Lower lobe of right lung (tissue), 2 donors: ENCODE results near the gene OSBPL8. TPM values are rescaled to one million over a fixed set of nuclear protein-coding genes. Genes with fewer than 3 reads are reported as not detected.
A peak's percentile ranks its signal among the peaks of the same experiment; 100 is the strongest.

Source experiments
- ATAC-seq, 2 donors: fragments of 200-7000 bp; cut with Tn5 transposase; one replicate each; pipeline ENCODE4 v1.9.1; 2020 to 2022; ENCODE audit warnings: mild to moderate bottlenecking in 2 of 2, moderate library complexity in 2 of 2
- DNase-seq: peaks from one replicate; pipeline ENCODE4 v3.0.0-alpha.2; 2020
- H3K27ac ChIP-seq: fragments of 200-600 bp; one replicate; pipeline ENCODE4 v1.8.0; 2022
- H3K27me3 ChIP-seq: fragments of 200-600 bp; one replicate; pipeline ENCODE4 v1.8.0; 2022; ENCODE audit warnings: low read depth
- H3K36me3 ChIP-seq: fragments of 200-600 bp; one replicate; pipeline ENCODE4 v1.8.0; 2022; ENCODE audit warnings: mild to moderate bottlenecking
- H3K4me1 ChIP-seq: fragments of 200-600 bp; one replicate; pipeline ENCODE4 v1.8.0; 2022
- H3K4me3 ChIP-seq: fragments of 200-600 bp; one replicate; pipeline ENCODE4 v1.8.0; 2022; ENCODE audit warnings: mild to moderate bottlenecking
- H3K9me3 ChIP-seq: fragments of 200-600 bp; one replicate; pipeline ENCODE4 v1.8.0; 2022
- intact Hi-C: fragments of 100-400 bp; cut with DNase I; formaldehyde crosslinking; loops from one replicate; pipeline ENCODE4 v1.11.0; 2022
- total RNA-seq: library from RNA; stranded (reverse); fragmentation: NEBNext Ultra II Directional; extraction: Animal tissue kit (Norgen Biotek cat#: 25700); gene quantifications from one replicate; pipeline ENCODE4 v1.2.1, GENCODE V29; 2021
- TF ChIP-seq, protein P1 (sequence below): fragments of 200-600 bp; IDR thresholded peaks from one replicate; pipeline ENCODE4 v1.8.0; 2022; ENCODE audit warnings: antibody characterized with exemption, mild to moderate bottlenecking
- donor health status: DM: no; HTN: yes; CAD: no; lungs with severe emphysema.

OSBPL8 gene
- total RNA-seq, 1 donor from 2014 or later = 82.7 TPM

DNA sequence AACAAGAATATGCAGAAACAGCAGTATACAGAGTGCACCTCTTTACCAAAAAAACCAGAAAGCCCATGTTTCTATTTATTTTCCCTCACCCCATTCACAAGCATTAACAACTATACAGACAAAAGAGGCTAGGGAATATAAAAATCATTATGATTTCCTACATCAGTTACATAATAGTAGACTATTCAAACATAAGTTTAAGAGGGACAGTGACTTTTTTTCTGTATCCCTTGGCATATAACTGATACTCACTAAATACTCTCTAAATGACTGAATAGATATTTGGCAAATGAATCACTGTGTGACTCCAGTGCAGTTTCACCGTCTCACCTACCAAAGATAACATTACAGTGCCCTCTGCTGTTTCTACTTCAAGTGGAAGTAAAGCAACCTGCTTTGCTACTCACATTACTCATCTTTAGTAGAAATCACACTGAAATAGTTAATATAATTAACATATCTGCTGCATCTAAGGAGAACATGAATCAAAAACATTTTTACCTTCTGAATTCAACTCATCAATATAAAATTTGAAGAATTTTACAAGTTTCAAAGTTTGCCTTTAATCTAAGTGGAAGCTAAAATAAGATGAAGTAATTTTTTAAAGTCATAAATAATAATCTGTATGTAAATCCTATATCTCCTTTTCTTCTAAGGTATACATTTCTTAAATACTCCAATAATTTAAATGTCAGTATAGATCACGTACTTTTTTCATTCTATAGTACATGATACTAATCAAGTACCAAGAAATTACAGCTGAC lies 103.8 kb downstream of the OSBPL8 start:
- Histone ChIP-seq H3K27me3 (no peaks in the 10 kb centered on the region), H3K4me1 (peaks cover 2% of the 10 kb centered on the region), H3K36me3 (no peaks in the 10 kb centered on the region), H3K4me3 (no peak overlapping the region), H3K27ac (no peak overlapping the region), H3K9me3 (no peaks in the 10 kb centered on the region)
- TF ChIP-seq, protein P1, sequence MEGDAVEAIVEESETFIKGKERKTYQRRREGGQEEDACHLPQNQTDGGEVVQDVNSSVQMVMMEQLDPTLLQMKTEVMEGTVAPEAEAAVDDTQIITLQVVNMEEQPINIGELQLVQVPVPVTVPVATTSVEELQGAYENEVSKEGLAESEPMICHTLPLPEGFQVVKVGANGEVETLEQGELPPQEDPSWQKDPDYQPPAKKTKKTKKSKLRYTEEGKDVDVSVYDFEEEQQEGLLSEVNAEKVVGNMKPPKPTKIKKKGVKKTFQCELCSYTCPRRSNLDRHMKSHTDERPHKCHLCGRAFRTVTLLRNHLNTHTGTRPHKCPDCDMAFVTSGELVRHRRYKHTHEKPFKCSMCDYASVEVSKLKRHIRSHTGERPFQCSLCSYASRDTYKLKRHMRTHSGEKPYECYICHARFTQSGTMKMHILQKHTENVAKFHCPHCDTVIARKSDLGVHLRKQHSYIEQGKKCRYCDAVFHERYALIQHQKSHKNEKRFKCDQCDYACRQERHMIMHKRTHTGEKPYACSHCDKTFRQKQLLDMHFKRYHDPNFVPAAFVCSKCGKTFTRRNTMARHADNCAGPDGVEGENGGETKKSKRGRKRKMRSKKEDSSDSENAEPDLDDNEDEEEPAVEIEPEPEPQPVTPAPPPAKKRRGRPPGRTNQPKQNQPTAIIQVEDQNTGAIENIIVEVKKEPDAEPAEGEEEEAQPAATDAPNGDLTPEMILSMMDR = peak; percentile 51
- DNase-seq (no peak), ATAC-seq (peak; percentile 67 to 89)
- intact Hi-C loops = no loop called here

DNA sequence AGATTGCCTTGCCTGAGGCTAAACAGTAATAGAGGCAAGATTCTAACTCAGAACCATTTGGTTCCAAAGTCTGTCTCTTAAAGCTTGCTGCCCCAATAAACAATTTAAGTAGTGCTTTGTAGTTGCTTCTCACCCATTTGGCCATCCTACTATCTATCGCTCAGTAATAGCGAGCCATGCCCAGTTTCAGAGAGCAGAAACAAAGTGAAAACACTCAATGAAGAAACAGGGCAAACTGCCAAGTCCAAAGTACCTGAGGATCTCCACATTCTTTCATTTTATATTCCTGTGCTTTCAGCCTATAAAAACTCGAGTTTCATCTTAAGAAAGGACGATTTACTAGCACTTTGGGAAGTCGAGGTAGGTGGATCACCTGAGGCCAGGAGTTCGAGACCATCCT lies 108.0 kb downstream of the OSBPL8 start:
- TF ChIP-seq, protein P1 = no peak
- H3K36me3 ChIP-seq = peaks cover 3% of the 10 kb centered on the region
- no peak overlapping the region for H3K4me3 ChIP-seq
- intact Hi-C loops = no loop called here
- ATAC-seq = no peak
- H3K27ac ChIP-seq = no peak overlapping the region
- DNase-seq = no peak
- H3K9me3 ChIP-seq = no peaks in the 10 kb centered on the region
- H3K4me1 ChIP-seq = peaks cover 6% of the 10 kb centered on the region
- no peaks in the 10 kb centered on the region for H3K27me3 ChIP-seq

DNA sequence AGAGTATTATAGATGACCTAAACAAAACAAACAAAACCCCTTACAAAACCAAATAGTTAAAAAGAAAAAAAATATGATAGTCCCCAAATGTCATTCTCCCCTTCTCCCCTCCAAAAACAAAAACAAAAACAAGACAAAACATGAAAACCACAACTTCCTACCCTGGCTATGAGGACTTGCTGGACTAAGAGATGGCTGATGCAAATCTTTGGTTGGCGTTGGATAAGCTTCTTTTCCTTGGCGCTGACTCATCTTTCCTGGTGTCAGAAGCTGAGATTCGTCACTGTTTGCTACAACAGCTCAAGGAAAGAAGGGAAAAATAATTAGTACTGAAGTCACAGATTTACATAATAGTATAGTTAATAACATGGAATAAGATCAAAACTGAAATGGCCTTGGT lies 108.9 kb downstream of the OSBPL8 start:
- ATAC-seq (no peak), DNase-seq (no peak)
- Histone ChIP-seq H3K36me3 (peaks cover 3% of the 10 kb centered on the region), H3K9me3 (no peaks in the 10 kb centered on the region), H3K4me3 (no peak overlapping the region), H3K4me1 (peaks cover 6% of the 10 kb centered on the region), H3K27ac (no peak overlapping the region), H3K27me3 (no peaks in the 10 kb centered on the region)
- TF ChIP-seq, protein P1 = no peak
- intact Hi-C loops = no loop called here

DNA sequence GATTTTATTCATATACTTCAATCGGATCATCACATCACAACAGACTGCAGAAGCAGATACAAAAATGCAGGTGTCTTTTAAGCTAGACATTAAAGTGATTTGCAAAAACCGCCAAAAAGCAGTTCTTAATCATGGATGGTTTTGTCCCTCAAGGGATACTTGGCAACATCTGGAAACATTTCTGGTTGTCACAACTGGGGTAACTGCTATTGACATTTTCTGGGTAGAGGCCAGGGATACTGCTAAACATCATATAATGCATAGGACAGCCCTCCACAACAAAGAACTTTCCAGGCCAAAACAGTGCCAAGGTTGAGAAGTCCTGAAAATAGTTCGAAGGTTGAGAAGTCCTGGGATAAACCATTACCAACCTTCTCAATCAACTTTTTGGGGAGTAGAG lies 109.6 kb downstream of the OSBPL8 start:
- Histone ChIP-seq H3K4me1 (peaks cover 6% of the 10 kb centered on the region), H3K9me3 (no peaks in the 10 kb centered on the region), H3K4me3 (no peak overlapping the region), H3K36me3 (peaks cover 3% of the 10 kb centered on the region), H3K27ac (no peak overlapping the region), H3K27me3 (no peaks in the 10 kb centered on the region)
- TF ChIP-seq, protein P1 = no peak
- DNase-seq = no peak
- peak in 1 of 2 donors; percentile 7 for ATAC-seq
- intact Hi-C loops = no loop called here

DNA sequence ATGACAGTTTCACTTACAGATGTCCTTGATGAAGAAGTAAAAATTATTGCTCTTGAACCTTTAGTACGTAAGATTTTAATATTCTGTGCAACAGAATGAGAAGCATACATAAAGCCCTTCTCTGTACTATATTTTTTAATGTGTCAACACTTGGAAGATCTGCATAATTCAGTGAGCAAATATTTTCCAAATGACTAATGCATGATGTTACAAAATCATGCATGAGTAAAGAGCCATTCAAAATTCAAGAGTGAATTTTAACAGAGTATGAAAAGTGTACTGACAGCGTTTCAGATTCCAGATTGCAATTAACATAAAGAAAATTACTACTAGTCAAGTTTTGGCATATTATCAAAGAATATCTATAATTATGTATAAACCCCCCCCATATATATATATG lies 110.0 kb downstream of the OSBPL8 start:
- no peak overlapping the region for H3K27ac ChIP-seq
- intact Hi-C loops = no loop called here
- ATAC-seq (peak; percentile 32 to 82), DNase-seq (no peak)
- TF ChIP-seq, protein P1 = no peak
- peaks cover 6% of the 10 kb centered on the region for H3K4me1 ChIP-seq
- H3K27me3 ChIP-seq = no peaks in the 10 kb centered on the region
- H3K4me3 ChIP-seq = no peak overlapping the region
- H3K36me3 ChIP-seq = peaks cover 3% of the 10 kb centered on the region
- no peaks in the 10 kb centered on the region for H3K9me3 ChIP-seq
